ENCODE data around the gene NUCB2. TPM values are rescaled to one million over a fixed set of nuclear protein-coding genes. Genes with fewer than 3 reads are reported as not detected.
"Not testable (repeated sequence)": the region's sequence is repeated elsewhere in the genome, so short reads cannot be mapped to it uniquely, and the experiment has no call there.

Gene NUCB2
- 12.9 TPM for polyA plus RNA-seq (2012; ENCODE audit: insufficient read depth, insufficient read length, low read depth)

DNA sequence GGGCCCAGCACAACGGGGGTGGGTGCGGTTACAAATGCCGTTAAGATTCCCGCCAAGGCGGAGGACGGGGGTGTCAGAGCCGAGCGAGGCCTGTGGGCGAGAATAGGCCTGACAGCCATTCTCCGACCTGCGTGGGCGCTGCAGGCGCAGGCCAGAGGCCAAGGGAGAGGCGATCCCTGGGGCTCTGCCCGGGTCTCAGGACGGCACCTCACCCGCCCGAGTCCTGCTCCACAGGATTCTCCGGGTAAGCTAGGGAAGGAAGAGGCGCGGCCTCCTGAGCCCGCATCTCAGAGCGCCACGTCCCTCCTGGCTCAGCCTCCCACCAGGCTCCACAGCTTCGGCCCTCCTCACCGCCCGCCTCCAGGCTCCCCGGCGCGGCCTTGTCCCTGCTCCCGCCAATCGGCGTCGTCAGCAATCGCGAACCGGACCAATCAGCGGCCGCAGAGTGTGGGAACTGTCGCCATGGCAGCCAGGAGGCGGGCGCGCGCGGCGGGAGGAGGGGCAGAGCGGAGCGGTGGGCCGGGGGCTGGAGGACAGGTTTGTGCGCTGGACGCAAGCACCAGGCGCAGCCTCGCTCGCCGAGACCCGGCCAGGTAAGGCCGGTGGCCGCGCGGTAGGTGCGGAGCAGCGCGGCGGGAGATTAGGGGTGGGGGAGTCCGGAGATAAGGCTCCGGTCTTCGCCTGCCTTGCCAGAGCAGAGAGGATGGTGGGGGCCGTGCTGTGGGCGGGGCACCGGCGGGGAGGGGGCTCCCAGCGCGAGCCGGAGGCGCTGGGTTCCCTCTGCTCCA, at the start of gene NUCB2:
Gene NUCB2 (plus strand): TSS at position 504 of the 788 bp plus-strand sequence. CDS start 18,585 bp downstream, outside the sequence.
- Histone ChIP-seq H3K4me1 (no peaks in the 10 kb centered on the region), H3K4me3 (ENCODE audit: low read depth, low read length) (peak within 1 kb of the TSS; percentile 71), H3K9me3 (no peaks in the 10 kb centered on the region), H3K36me3 (no peaks in the 10 kb centered on the region), H3K27me3 (no peaks in the 10 kb centered on the region)
- TF ChIP-seq, protein P1, sequence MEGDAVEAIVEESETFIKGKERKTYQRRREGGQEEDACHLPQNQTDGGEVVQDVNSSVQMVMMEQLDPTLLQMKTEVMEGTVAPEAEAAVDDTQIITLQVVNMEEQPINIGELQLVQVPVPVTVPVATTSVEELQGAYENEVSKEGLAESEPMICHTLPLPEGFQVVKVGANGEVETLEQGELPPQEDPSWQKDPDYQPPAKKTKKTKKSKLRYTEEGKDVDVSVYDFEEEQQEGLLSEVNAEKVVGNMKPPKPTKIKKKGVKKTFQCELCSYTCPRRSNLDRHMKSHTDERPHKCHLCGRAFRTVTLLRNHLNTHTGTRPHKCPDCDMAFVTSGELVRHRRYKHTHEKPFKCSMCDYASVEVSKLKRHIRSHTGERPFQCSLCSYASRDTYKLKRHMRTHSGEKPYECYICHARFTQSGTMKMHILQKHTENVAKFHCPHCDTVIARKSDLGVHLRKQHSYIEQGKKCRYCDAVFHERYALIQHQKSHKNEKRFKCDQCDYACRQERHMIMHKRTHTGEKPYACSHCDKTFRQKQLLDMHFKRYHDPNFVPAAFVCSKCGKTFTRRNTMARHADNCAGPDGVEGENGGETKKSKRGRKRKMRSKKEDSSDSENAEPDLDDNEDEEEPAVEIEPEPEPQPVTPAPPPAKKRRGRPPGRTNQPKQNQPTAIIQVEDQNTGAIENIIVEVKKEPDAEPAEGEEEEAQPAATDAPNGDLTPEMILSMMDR (IDR thresholded peaks at IDR 0.05; ENCODE audit: low read depth, low read length), result no peak
- peak; percentile 93 for DNase-seq

DNA sequence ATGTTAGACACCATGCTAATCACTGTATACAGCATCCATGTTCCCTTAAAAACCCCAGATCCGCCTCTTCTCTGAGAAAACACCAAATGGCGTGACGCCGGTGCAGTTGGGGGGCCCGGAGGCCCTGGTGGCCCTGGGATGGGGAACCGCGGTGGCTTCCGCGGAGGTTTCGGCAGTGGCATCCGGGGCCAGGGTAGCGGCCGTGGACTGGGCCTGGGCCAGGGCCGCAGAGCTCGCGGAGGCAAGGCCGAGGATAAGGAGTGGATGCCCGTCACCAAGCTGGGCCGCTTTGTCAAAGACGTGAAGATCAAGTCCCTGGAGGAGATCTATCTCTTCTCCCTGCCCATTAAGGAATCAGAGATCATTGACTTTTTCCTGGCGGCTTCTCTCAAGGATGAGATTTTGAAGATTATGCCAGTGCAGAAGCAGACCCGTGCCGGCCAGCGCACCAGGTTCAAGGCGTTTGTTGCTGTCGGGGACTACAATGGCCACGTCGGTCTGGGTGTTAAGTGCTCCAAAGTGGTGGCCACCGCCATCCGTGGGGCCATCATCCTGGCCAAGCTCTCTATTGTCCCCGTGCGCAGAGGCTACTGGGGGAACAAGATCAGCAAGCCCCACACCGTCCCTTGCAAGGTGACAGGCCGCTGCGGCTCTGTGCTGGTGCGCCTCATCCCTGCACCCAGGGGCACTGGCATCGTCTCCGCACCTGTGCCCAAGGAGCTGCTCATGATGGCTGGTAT, 48.2 kb upstream of the NUCB2 start:
- not testable (repeated sequence) for H3K9me3 ChIP-seq; DNase-seq; H3K4me1 ChIP-seq; H3K27me3 ChIP-seq; H3K4me3 ChIP-seq (ENCODE audit: low read depth, low read length); H3K36me3 ChIP-seq

DNA sequence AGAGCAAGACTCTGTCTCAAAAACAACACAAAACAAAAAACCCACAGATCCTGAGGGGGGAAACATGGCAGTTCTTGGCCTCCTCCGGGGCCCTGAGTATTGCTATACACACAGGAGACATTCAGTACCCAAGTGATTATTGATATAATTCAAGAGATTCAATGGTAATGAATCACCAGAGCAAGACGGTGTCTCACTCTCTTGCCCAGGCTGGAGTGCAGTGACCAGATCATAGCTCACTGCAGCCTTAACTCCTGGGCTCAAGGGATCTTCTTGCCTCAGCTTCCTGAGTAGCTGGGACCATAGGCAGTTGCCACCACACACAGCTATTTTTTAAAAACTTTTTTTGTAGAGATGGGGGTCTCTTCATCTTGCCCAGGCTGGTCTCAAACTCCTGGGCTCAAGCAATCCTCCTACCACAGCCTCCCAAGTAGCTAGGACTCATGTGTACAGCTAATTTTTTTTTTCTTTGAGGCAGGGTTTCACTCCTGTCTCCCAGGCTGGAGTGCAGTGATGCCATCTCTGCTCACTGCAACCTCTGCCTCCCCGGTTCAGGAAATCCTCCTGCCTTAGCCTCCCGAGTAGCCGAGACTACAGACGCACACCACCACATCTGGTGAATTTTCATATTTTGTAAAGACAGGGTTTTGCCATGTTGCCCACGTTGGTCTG, 46.9 kb upstream of the NUCB2 start:
- H3K4me1 ChIP-seq, result no peaks in the 10 kb centered on the region
- DNase-seq, result no peak
- no peaks in the 10 kb centered on the region for H3K9me3 ChIP-seq
- H3K36me3 ChIP-seq, result no peaks in the 10 kb centered on the region
- H3K27me3 ChIP-seq, result no peaks in the 10 kb centered on the region
- TF ChIP-seq, protein P1 (IDR thresholded peaks at IDR 0.05; ENCODE audit: low read depth, low read length), result no peak
- H3K4me3 ChIP-seq (ENCODE audit: low read depth, low read length), result no peak overlapping the region

DNA sequence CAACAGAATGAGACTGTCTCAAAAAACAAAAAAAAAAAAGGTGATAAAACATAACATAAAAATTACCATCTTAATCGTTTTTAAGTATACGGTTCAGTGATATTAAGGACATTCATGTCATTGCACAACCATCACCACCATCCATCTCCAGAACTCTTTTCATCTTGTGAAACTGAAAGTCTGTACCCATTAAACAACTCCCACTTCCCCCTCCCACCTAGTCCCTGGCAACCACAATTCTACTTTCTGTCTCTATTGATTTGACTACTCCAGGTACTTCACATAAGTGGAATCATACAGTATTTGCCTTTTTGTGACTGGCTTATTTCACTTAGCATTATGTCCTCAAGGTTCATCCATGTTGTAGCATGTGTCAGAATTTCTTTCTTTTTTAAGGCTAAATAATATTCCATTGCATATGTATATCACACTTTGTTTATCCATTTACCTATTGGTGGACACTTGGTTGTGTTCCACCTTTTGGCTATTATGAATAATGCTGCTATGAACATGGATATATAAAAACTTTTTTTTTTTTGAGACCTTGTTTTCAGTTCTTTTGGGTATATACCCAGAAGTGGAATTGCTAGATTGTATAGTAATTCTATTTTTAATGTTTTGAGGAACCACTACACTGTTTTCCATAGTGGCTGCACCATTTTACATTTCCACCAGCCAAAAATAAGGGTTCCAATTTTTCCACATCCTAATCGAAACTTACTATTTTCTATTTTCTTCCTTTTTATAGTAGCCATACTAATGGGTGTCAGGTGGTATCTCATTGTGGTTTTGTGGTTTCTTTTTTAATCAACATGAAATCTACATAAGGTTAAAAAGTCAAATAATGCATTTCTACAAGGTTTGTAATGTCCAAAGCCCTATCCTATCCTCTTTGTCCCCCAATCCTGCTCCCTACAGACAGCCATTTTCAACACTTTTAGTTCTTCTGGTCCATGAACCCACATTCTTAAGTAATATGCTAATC, 45.4 kb upstream of the NUCB2 start:
- no peaks in the 10 kb centered on the region for H3K9me3 ChIP-seq
- H3K4me1 ChIP-seq, result no peaks in the 10 kb centered on the region
- no peak for DNase-seq
- TF ChIP-seq, protein P1 (IDR thresholded peaks at IDR 0.05; ENCODE audit: low read depth, low read length), result no peak
- no peaks in the 10 kb centered on the region for H3K36me3 ChIP-seq
- H3K4me3 ChIP-seq (ENCODE audit: low read depth, low read length), result no peak overlapping the region
- no peaks in the 10 kb centered on the region for H3K27me3 ChIP-seq

DNA sequence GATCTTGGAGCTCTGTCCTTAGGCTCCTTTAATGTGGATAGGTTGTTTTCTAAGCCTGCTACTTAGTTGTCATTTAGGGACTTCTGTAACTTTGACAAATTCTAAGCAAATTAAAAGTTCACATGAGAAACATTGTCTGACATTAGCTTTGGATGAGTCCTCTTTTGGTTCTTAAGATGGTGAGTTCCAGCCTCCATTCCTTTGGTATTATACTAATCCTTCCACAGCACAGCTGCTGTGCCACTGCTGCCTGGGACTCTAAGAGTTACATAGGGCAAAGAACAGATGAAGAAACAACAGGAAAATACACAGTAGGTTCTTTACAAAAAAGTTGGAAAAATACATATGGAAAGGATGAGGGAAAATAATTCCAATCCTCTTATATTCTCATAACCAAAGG, 43.4 kb upstream of the NUCB2 start:
- no peak for DNase-seq
- Histone ChIP-seq H3K36me3 (no peaks in the 10 kb centered on the region), H3K4me1 (no peaks in the 10 kb centered on the region), H3K4me3 (ENCODE audit: low read depth, low read length) (no peak overlapping the region), H3K9me3 (no peaks in the 10 kb centered on the region), H3K27me3 (no peaks in the 10 kb centered on the region)
- TF ChIP-seq, protein P1 (IDR thresholded peaks at IDR 0.05; ENCODE audit: low read depth, low read length), result no peak
